Osteoblast (primary cell): ENCODE data around the gene ZCCHC14. TPM values are rescaled to one million over a fixed set of nuclear protein-coding genes. Genes with fewer than 3 reads are reported as not detected.

Source experiments
- DNase-seq: peaks from one replicate; pipeline ENCODE4 v3.0.0; 2011; ENCODE audit warnings: low spot score, mixed read lengths; ENCODE audit not compliant: insufficient read length; ENCODE audit errors: missing footprints
- H2AFZ ChIP-seq: 2 replicates; pipeline ENCODE4 v1.6.0; 2011; ENCODE audit warnings: mild to moderate bottlenecking, low read length
- H3K27ac ChIP-seq: 2 replicates; pipeline ENCODE4 v1.5.1; 2011; ENCODE audit warnings: mild to moderate bottlenecking, low read depth, low read length, moderate library complexity
- H3K27me3 ChIP-seq: 2 replicates; pipeline ENCODE4 v1.6.0; 2012; ENCODE audit warnings: mild to moderate bottlenecking, control low read depth, inconsistent platforms, low read length, moderate library complexity; ENCODE audit not compliant: insufficient read depth
- H3K36me3 ChIP-seq: 2 replicates; pipeline ENCODE4 v1.5.1; 2011; ENCODE audit warnings: mild to moderate bottlenecking, low read length, control low read depth, moderate library complexity; ENCODE audit not compliant: insufficient read depth
- H3K4me1 ChIP-seq: 2 replicates; pipeline ENCODE4 v1.5.1; 2011; ENCODE audit warnings: mild to moderate bottlenecking, low read length, control low read depth, moderate library complexity; ENCODE audit not compliant: insufficient read depth
- H3K4me2 ChIP-seq: 2 replicates; pipeline ENCODE4 v1.6.0; 2011; ENCODE audit warnings: mild to moderate bottlenecking, low read length; ENCODE audit not compliant: insufficient read depth
- H3K4me3 ChIP-seq: fragments of 200-600 bp; sonication (generic); 3 replicates; pipeline ENCODE4 v1.5.1; 2012; ENCODE audit warnings: mild to moderate bottlenecking, low read length, inconsistent platforms; ENCODE audit not compliant: insufficient read depth
- H3K79me2 ChIP-seq: 2 replicates; pipeline ENCODE4 v1.6.0; 2012; ENCODE audit warnings: mild to moderate bottlenecking, low read length, control low read depth, inconsistent platforms; ENCODE audit not compliant: insufficient read depth
- H3K9me3 ChIP-seq: 2 replicates; pipeline ENCODE4 v1.5.1; 2011; ENCODE audit warnings: low read depth, low read length, control low read depth
- H4K20me1 ChIP-seq: 2 replicates; pipeline ENCODE4 v1.6.0; 2012; ENCODE audit warnings: mild to moderate bottlenecking, low read length, control low read depth; ENCODE audit not compliant: insufficient read depth
- total RNA-seq: library from RNA; depleted of rRNA; stranded (reverse); fragments of >200 nt; gene quantifications from 2 replicates; pipeline ENCODE4 v1.2.3, GENCODE V29; 2012
- TF ChIP-seq, protein P1 (sequence below): IDR thresholded peaks from 2 replicates; pipeline ENCODE4 v1.5.1; 2011; ENCODE audit warnings: mild to moderate bottlenecking, low read depth, low read length, moderate library complexity; ENCODE audit errors: extremely low read depth

The ZCCHC14 gene
- total RNA-seq, 1 donor = 36.9 TPM

DNA sequence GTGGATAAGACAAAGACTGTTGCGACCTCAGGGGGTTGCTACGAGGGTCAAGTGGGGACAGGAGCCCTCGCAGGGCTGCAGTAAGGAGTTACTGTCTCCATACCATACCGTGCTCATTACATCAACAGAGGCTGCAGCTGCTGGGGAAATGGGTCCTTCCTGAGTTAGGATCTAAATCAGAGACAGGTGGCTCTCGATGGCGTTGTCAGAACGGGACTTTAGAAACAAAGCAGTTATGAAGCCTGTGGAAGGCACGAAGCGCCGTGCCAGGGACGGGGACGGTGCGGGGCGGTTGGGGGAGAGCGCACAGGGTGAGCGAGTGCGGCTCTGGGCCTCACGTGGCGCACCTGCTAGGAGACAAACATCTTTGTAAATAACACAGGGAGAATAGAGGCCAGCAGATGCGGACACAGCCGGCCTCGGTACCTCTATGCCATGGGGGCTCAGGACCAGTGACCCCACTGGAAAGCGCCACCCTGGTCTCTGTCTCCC lies 34.4 kb downstream of the ZCCHC14 start:
- peaks cover 26% of the 10 kb centered on the region for H3K4me1 ChIP-seq
- H2AFZ ChIP-seq = no peak overlapping the region
- peaks cover 14% of the 10 kb centered on the region for H4K20me1 ChIP-seq
- peak overlapping the region; percentile 38 for H3K4me3 ChIP-seq
- peaks cover 22% of the 10 kb centered on the region for H3K36me3 ChIP-seq
- peak overlapping the region; percentile 81 for H3K4me2 ChIP-seq
- DNase-seq = no peak
- TF ChIP-seq, protein P1, sequence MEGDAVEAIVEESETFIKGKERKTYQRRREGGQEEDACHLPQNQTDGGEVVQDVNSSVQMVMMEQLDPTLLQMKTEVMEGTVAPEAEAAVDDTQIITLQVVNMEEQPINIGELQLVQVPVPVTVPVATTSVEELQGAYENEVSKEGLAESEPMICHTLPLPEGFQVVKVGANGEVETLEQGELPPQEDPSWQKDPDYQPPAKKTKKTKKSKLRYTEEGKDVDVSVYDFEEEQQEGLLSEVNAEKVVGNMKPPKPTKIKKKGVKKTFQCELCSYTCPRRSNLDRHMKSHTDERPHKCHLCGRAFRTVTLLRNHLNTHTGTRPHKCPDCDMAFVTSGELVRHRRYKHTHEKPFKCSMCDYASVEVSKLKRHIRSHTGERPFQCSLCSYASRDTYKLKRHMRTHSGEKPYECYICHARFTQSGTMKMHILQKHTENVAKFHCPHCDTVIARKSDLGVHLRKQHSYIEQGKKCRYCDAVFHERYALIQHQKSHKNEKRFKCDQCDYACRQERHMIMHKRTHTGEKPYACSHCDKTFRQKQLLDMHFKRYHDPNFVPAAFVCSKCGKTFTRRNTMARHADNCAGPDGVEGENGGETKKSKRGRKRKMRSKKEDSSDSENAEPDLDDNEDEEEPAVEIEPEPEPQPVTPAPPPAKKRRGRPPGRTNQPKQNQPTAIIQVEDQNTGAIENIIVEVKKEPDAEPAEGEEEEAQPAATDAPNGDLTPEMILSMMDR = no peak
- peak overlapping the region; percentile 99 for H3K27ac ChIP-seq
- peaks cover 69% of the 10 kb centered on the region for H3K79me2 ChIP-seq
- no peaks in the 10 kb centered on the region for H3K27me3 ChIP-seq
- no peaks in the 10 kb centered on the region for H3K9me3 ChIP-seq

DNA sequence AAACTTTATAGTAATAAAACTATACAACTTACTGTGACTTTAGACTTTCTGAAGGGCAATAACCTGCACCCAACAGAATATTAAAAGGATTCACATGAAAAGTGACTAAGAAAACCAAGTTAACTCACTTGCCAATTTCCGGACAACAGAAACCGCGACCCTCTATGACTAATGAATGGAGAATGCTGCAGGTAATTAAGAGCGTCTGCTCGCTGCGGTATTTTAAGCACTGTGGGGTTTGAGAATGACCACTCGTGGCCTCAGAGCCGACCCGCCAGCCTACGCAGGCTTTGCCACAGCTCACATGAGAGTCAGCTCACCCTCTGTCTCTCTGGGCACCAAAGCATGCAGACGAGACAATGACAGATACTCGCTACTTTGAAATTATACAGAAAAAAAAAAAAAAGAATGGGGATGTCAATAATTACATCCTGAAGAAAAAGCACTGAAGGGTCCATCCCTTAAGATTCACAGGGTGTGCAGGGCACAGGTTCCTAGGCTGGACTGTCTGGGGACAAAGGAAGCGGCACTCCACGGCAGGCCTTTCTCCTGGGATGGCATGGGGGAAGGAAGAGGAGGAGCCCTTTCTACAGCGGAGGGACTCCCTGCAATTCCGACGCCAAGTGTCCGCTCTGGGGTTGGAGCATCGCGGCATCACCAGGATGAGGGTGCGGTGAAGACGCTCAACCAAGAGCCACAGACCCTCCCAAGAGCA lies 35.0 kb downstream of the ZCCHC14 start:
- H3K9me3 ChIP-seq = no peaks in the 10 kb centered on the region
- peaks cover 22% of the 10 kb centered on the region for H3K36me3 ChIP-seq
- TF ChIP-seq, protein P1 = no peak
- peaks cover 14% of the 10 kb centered on the region for H4K20me1 ChIP-seq
- peaks cover 70% of the 10 kb centered on the region for H3K79me2 ChIP-seq
- no peak overlapping the region for H2AFZ ChIP-seq
- H3K27ac ChIP-seq = peak overlapping the region; percentile 99
- H3K4me1 ChIP-seq = peaks cover 25% of the 10 kb centered on the region
- H3K4me3 ChIP-seq = peak overlapping the region; percentile 38
- peak overlapping the region; percentile 81 for H3K4me2 ChIP-seq
- DNase-seq = peak; percentile 98
- H3K27me3 ChIP-seq = no peaks in the 10 kb centered on the region

DNA sequence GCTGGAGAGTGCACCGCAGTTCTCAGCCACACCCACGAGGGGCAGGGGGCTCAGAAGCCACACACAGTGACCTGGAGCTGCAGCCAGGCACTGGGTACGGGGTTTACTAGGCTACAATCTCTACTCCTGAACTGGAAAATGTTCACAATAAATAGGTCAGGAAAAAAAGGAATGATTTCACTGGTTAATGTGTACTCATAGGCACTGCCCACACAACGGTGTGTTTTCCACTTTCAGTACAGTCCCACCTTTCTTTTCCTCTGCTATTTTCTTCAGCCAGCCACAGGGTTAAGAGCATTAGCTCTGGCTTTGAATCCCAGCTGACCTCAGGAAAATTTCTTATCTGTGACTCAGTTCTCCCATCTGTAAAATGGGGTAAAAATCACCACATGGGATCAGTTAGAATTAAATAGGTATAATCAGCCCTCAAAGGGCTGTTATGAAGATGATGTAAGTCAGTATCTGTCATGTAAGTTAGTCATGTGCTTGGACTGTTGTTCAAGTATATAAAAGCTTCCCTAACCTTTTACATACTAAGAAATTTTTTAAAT lies 35.7 kb downstream of the ZCCHC14 start:
- no peak overlapping the region for H2AFZ ChIP-seq
- no peaks in the 10 kb centered on the region for H3K27me3 ChIP-seq
- no peaks in the 10 kb centered on the region for H3K9me3 ChIP-seq
- H4K20me1 ChIP-seq = peaks cover 16% of the 10 kb centered on the region
- H3K79me2 ChIP-seq = peaks cover 71% of the 10 kb centered on the region
- peak overlapping the region; percentile 99 for H3K27ac ChIP-seq
- no peak for DNase-seq
- peaks cover 23% of the 10 kb centered on the region for H3K36me3 ChIP-seq
- H3K4me2 ChIP-seq = peak overlapping the region; percentile 81
- H3K4me1 ChIP-seq = peaks cover 25% of the 10 kb centered on the region
- peak overlapping the region; percentile 24 for H3K4me3 ChIP-seq
- TF ChIP-seq, protein P1 = no peak

DNA sequence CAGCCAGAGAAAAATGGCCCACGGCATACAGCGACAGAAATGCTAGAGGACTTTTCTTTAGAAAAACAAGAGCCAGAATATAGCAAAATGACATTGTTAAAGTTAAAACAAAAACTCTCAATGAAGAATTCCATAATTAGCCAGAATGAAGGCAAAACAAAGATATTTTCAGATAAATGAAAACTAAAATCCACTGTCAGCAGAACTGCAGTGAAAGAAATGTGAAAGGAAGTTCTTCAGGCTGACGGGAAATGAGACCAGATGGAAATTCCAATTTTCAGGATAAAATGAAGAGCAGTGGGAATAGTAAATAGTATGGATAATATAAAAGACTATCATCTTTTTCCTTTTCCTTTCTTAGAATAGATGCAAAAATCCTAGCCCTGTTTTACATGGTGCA lies 38.4 kb downstream of the ZCCHC14 start:
- Histone ChIP-seq H4K20me1 (peaks cover 16% of the 10 kb centered on the region), H3K79me2 (peaks cover 56% of the 10 kb centered on the region), H3K27ac (no peak overlapping the region), H3K4me1 (peaks cover 18% of the 10 kb centered on the region), H3K36me3 (peaks cover 30% of the 10 kb centered on the region), H3K4me3 (no peak overlapping the region), H3K27me3 (no peaks in the 10 kb centered on the region), H3K9me3 (no peaks in the 10 kb centered on the region), H2AFZ (no peak overlapping the region), H3K4me2 (no peak overlapping the region)
- DNase-seq = no peak
- TF ChIP-seq, protein P1 = no peak
